HG03439 (cell line): Measurements from ENCODE around the gene OVOL3.
"Not testable (repeated sequence)": the region's sequence is repeated elsewhere in the genome, so short reads cannot be mapped to it uniquely, and the experiment has no call there.

Experiments
- ATAC-seq: cut with Tn5 transposase; IDR thresholded peaks from one replicate; pipeline ENCODE4 v1.9.1; 2021; ENCODE audit warnings: mild to moderate bottlenecking, moderate library complexity; ENCODE audit not compliant: unreplicated experiment

OVOL3 gene

DNA sequence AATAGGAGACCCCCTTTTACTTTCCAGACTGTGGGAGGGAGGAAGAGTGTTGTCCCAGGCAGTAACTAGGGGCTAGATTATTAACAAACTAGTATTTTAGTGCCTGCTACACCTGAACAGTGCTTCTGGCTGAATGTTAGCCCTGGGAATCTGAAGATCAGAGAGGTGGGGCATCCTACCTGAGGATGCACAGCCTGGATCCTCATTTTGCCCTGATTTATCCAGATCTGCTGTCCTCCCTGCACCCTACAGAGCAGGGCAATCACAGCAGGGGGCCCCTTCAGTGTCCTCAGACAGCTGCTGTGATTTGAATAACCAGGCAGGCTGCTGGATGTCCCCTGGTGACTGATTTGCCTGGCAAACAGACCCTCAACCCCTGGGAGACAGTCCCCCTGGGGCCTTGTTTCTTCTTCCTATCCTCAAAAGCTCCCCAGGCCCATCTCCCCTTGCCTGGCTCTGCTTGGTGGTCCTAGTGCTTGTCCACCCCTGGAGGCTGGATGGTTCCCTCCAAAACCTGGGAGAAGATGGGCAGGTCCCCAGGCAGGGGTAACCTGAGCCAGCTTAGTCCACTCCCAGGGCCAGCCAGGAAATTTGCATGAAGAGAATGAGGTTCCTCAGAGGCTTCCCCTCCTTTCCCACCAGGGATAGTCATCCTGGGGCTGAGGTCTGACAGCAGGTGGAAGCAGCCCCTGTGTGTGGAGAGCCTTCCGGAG is at the start of gene OVOL3:
OVOL3 (plus strand) TSS at position 657 of the 713 bp plus-strand sequence. CDS start 60 bp downstream, outside the sequence.
- no peak for ATAC-seq

DNA sequence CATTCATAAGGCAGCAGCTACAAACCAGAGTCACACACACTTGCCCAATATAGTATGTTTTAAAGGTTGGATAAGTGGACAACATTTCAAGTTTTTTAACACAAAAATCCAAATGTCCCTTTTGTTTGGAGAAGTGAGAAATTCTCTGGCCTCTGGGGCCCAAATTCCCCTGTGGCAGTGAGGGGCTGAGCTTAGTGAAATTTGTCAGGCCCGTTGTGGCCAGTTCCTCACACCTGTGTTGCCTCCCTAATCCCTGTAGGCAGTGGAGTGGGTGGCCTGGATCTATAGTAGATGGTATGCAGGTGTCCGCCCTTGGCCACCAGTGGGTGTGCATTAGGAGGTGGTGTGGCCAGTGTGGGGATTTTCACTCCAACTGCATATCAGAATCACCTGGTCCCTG is 49.6 kb upstream of the OVOL3 start:
- no peak for ATAC-seq

DNA sequence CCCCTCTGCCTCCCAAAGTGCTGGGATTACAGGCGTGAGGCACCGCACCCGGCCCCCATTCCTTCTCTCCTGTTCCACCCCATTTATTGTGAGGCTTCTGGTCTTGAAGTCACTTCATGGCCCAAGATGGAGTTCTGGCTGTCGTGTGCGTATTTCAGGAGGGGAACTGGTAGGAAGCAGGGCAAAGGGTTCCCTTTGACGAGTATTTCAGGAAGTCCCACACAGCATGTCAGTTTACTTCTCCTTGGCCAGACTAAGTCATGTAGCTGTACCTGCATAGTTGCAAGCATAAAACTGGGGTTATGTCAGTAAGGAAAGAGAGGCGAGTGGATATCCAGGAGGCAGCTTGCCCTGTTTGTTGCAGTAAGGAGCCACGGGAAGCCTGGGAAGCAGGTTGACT is 46.1 kb upstream of the OVOL3 start:
- no peak for ATAC-seq

DNA sequence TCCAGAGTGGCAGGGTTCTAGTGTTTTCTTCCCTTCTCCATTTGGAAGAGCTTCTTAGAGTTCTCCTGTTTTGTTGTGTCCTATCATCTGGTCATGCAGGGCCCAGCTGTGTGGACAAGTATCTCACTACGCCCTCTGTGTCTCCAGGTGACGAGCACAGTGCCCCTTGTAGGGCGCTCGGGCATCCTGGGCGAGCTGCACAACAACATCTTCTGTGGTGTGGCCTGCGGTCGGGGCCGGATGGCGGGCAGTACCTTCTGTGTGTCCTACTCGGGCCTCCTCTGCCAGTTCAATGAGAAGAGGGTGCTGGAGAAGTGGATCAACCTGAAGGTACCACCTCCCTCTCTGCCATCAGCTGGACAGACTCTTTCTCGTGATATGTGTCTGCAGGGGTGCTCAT is 43.3 kb upstream of the OVOL3 start:
- ATAC-seq = no peak

DNA sequence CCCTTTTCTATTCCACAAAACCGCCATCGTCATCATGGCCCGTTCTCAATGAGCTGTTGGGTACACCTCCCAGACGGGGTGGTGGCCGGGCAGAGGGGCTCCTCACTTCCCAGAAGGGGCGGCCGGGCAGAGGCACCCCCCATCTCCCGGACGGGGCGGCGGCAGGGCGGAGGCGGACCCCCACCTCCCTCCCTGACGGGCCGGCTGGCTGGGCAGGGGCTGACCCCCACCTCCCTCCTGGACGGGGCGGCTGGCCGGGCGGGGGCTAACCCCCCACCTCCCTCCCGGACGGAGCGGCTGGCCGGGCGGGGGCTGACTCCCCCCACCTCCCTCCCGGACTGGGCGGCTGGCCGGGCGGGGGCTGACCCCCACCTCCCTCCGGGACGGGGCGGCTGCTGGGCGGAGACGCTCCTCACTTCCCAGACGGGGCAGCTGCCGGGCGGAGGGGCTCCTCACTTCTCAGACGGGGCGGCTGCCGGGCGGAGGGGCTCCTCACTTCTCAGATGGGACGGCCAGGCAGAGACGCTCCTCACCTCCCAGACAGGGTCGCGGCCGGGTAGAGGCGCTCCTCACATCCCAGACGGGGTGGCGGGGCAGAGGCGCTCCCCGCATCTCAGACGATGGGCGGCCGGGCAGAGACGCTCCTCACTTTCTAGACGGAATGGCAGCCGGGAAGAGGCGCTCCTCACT is 42.0 kb upstream of the OVOL3 start:
- ATAC-seq = not testable (repeated sequence)

DNA sequence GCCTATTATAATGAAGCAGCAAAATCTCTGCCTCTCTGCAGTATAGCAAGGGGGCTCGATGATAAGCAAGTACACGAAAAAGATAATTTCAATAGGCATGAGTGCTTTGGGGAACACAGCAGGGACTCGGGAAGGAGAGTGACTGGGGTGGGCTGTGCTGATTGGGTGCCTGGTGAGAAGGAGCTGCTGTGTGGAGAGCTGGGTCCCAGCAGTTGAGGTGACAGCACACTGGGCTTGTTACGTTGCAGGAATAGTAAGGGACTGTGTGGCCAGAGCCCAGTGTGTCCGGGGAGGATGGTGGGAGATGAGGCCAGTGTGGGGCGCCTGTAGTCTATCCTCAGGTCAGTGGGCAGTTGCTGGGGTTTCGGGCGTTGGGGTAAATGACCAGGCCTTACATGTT is 38.9 kb upstream of the OVOL3 start:
- no peak for ATAC-seq

DNA sequence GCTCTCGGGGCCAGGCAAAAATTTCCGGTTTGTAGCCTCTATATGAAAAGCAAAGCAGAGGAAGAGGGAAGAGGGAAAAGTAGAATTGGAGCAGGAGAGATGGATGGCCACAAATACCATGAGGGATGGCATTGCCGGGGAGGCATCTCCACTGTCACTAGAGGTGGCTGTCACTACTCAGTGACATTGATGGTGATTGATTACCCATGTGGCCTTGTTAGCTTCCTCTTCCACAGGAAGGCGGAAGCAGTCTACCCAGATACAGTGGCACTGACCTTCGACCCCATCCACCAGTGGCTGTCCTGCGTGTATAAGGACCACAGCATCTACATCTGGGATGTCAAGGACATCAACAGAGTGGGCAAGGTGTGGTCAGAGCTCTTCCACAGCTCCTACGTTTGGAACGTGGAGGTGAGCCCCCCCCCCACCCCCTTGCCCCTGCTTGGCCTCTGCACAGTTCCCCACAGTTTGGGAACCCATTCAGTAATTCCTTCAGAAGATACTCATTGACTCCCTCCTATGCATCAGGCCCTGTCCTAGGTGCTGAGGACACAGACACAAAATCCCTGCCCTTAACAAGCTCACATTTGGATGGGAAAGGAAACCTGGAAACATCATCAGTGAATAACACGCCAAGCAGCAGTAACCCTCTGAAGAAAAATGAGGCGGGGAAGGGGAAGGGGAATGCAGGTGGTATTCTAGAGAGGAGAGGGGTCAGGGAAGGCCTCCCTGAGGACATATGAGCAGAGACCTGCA is 37.6 kb upstream of the OVOL3 start:
- no peak for ATAC-seq

DNA sequence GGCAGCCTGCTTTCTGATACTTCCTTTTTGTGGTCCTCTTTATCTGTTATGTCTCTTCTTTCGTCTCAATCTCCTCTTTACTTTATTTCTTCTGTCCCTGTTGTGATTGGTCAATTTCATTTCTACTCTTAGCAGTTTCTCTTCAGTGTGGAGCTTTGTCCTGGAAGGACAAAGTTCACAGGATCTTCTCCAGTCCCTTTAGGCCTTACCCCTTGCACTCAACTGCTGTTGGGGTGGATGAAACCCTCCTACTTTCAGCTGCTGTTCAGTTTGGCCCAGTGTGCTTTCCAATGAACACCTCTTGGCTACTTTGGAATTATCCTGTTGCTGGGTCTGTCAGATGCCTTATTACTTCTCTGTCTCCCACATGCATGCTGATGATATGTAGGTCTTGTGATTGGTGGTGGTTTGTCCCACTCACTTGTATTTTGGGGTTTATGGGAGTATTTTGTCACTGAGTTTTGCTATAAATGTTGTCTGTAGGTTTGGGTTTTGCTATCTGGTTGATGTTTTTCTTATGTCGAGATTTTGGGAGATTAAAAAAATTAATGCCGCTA is 31.5 kb upstream of the OVOL3 start:
- no peak for ATAC-seq

DNA sequence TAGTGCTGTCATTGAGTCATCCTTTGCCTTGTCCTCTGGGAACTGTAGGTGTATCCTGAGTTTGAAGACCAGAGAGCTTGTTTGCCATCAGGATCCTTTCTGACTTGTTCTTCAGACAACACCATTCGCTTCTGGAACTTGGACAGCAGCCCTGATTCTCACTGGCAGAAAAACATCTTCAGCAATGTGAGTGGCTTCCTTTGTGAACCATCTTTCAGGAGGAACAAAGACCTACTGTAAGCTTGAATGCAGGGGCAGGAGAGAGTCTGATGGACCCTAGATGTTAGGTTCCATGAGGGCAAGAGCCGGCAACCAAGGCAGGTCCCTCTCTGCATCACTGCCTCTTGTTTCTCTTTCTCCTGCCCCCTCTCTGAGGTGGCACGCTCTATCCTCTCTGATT is 29.6 kb upstream of the OVOL3 start:
- no peak for ATAC-seq

DNA sequence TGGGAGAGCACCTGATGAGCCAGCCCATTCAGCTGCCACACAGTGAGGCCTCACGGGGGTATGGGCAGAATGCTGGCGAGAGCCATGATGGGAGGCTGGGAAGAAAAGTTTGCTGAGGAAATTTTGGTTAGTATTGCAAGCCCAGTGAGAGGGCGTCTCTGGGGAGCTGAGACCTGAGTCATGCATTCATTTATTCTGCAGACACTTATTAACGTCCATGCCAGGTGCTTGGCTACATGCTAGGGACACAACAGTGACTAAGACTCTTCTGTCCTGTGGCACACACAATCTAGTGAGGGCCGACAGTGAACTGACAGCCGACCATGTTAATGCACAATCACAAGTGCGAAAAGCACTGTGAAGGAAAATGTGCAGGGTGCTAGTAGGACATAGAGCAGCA is 29.0 kb upstream of the OVOL3 start:
- no peak for ATAC-seq

DNA sequence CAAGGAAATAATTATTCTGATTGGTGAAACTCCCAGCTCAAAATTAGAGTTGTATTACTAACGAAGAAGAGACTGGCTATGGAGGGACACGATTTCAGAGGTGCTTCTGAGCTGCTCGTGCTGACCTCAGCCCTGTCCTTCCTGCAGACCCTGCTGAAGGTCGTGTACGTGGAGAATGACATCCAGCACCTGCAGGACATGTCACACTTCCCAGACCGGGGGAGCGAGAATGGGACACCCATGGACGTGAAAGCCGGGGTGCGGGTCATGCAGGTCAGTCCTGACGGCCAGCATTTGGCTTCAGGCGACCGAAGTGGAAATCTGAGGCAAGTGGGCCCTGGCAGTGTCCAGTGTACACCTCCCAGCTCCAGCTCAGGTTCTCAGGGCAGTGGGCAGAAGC is 28.0 kb upstream of the OVOL3 start:
- no peak for ATAC-seq

DNA sequence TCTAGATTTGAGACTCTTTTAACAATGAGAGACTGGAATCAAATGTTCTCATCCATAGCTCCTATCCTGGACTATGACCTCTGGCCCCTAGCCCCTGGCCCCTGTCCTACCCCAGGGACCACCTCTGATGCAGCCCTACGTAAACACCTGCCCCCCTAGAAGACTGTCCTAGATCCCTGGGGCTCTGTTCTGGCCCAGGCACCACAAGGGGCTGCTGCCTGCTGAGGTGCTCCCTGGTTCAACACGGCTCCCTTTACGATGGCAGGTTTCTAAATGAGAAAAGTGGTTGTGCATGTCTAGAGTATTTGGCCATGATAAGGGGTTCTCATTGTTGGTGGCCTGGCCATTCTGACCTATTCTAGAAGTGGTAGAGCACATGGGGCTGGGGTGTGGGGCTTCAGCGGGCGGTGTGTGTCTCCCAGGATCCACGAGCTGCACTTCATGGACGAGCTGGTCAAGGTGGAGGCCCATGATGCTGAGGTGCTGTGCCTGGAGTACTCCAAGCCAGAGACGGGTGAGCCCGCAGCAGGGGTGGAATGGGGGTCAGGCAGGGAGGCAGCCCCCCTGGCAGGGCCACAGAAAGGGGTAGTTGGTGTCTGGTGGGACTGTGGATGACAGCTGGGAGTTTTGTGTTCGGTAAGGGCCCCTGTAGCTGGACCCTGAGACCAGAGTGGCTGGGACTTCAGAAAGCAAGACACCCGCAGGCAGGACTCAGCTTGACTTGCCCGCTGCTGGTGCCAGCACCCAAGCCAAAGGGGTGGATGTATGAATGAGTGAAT is 26.5 kb upstream of the OVOL3 start:
- ATAC-seq = no peak

DNA sequence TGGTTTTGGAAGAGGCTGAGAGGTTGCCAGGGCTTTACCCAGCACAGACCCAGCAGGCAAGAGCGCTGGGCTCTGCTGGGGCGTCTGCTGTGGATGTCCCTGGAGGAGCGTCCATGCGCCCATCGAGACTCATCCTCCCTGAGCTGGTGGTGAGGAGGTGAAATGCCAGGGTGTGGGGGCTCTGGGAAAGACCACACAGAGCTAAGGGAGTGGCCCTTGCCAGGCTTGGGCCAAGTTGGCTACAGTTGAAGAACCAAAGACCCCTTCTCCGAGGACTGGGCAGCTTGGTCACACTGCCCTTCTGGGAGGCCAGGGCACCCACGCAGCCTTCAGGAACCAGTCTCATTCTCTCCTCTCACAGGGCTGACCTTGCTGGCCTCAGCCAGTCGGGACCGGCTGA is 24.6 kb upstream of the OVOL3 start:
- no peak for ATAC-seq

DNA sequence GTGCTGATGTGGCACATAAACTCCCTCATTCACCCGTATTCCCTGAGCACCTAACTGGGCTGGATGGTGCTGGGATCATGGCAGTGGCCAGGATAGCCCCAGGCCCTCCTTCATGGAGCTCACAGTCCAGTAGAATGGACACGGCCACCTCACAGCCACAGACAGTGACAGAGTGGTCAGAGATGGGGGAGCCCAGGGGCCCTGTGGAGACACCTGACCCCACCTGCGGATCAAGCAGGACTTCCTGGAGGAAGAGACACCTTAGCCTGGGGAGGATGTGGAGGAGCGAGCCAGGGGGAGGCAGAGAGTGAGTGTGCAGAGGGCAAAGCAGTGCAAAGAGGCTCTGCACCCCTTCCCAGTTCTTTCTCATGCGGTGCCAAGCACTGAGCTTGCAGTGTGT is 21.1 kb upstream of the OVOL3 start:
- ATAC-seq = no peak

DNA sequence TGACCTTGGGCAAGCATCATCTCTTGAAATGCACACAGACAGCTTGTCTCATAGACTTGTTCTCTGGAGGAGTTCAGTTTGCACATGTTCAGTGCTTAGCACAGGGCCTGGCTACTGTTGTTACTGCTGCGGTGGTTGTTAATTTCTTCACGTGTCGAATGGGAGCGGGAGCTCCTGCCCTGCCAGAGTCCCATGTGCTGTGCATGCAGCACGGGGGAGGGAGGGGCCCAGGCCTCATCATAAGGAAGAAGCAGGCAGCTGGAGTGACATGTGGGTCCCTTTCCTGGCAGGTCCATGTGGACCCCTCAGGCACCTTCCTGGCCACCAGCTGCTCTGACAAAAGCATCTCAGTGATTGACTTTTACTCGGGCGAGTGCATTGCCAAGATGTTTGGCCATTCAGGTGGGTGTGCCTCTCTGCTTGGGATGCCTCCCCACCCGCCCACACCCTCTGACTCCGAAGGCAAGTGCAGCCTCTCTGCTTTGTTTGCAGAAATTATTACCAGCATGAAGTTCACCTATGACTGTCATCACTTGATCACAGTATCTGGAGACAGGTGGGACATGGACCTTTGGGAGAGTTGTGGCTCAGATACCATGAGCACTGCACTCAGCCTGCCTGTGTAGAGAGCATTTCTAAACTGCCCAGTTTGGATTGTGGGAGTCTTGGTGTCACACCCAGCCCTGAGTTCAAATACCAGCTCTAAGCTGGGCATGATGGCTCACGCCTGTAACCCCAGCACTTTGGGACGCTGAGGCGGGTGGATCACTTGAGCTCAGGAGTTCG is 19.8 kb upstream of the OVOL3 start:
- ATAC-seq = no peak

DNA sequence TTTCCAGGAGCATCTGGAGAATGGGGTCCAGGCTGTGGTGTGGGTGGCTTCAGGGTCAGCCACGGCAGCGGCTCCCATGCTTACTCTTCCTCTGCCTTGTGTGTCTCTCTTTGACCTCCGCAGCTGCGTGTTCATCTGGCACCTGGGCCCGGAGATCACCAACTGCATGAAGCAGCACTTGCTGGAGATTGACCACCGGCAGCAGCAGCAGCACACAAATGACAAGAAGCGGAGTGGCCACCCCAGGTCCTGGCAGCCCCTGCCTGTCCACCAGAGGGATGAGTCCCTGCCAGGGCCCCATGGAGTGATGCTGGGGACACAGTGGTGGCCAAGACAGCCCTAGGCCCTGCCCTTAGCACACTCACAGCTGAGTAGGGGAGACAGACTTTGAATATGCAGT is 18.4 kb upstream of the OVOL3 start:
- no peak for ATAC-seq

DNA sequence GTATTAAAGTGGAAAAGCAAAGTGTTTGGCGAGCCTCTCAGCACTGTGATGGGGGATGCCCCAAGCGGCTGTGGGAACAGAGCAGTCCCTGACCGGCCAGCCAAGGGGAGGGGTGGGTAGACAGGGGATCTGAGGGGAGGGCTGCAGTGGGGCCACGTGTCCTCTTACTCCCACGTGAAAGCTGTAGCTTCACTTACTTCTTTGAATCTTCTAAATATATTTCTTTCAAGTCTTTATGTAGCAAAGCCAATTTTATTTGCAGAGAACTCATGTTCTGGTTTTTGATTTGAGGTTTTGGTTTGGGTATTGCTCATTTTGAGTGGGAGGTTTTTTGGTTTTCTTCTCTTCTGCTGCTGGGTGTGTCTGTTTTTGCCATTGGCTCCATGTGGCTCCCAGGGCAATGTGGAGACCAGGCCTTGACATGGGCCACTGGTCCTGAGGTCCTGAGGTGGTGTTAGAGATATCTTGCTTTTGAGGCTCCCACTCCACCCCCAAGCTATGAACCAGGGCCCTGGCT is 17.7 kb upstream of the OVOL3 start:
- no peak for ATAC-seq

DNA sequence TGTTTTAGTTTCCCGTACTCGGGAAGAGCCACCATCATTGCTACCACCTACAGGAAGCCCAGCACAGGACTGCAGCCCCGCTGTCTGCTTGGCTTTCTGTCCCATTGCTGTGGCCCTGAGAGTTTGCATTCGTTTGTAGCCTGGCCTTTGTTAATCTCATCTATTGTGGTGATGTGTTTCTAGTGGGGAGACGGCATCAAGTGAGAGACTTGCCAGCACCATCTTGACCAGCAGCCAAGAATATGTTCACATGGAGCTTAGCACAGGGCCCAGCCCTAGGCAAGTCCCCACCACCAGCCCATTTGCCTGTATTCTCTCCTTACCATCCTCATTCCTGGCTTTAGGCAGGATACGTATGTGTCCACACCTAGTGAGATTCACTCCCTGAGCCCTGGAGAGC is 17.3 kb upstream of the OVOL3 start:
- no peak for ATAC-seq

DNA sequence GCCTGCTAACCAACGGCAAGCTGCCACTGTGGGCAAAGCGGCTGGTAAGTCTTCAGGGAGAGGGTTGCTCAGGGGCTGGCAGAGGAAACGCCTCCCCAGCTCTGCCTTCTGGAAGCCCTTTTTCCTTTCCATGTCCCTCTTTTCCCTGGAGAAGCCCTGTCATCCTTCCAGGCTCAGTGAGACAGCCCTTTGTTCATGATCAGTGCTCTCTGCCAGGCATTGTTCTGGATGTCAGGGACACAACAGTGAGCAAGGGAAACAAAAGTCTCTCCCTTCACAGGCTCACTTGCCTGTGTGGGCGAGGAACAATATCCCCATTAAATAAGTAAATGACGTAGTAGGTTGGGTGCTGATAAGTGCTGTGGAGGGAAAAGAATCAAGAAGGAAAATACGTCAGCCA is 13.9 kb upstream of the OVOL3 start:
- ATAC-seq = no peak
